ENCODE measurements around the gene MED27.

DNA sequence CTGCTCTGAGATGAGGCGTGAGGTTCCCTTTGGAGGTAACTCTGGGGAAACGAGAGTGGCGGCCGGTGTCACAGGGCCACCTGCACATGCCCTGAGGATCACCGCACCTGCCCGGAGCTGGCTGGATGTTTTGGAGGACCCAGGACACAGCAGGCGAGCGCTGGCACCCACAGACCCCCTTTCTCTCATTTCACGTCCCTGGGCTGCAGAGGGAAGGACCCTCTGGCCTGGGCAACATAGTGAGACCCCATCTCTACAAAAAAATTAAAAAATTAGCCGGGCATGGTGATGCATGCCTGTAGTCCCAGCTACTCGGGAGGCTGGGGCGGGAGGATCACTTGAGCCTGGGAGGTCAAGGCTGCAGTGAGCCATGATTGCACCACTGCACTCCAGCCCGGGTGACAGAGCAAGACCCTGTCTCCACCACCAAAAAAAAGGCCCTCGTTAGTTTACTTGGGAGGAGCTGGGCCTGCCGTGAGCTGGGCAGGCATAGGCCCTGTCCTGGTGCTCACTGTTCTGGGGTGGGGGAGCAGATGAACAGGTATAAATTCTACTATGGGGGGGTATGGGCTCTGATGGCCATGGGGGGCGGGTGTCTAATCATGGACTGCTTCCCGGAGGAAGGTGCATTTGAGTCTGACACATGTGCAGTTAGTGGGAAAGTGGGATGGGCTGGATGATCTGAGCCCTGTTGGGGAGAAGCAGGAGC, 242.9 kb downstream of the MED27 start:
- TF ChIP-seq SMAD2 (IDR thresholded peaks at IDR 0.05; ENCODE audit: low read depth, low read length) (no peak), CHCHD3 (CRISPR knock-in tag; IDR thresholded peaks at IDR 0.05) (no peak), SNIP1 (IDR thresholded peaks at IDR 0.05; ENCODE audit: low read depth) (no peak), NUFIP1 (IDR thresholded peaks at IDR 0.05; ENCODE audit: partially characterized antibody) (no peak), MTA3 (IDR thresholded peaks at IDR 0.05; ENCODE audit: borderline replicate concordance) (no peak), NR1H2 (CRISPR knock-in tag; IDR thresholded peaks at IDR 0.05) (no peak)
- TF ChIP-seq, protein P1, sequence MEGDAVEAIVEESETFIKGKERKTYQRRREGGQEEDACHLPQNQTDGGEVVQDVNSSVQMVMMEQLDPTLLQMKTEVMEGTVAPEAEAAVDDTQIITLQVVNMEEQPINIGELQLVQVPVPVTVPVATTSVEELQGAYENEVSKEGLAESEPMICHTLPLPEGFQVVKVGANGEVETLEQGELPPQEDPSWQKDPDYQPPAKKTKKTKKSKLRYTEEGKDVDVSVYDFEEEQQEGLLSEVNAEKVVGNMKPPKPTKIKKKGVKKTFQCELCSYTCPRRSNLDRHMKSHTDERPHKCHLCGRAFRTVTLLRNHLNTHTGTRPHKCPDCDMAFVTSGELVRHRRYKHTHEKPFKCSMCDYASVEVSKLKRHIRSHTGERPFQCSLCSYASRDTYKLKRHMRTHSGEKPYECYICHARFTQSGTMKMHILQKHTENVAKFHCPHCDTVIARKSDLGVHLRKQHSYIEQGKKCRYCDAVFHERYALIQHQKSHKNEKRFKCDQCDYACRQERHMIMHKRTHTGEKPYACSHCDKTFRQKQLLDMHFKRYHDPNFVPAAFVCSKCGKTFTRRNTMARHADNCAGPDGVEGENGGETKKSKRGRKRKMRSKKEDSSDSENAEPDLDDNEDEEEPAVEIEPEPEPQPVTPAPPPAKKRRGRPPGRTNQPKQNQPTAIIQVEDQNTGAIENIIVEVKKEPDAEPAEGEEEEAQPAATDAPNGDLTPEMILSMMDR (IDR thresholded peaks at IDR 0.05 in 2 of 3, conservative IDR thresholded peaks at IDR 0.05 in 1 of 3; ENCODE audit: insufficient read depth in 2 of 3, low read depth in 1 of 3, low read length in 3 of 3), result no peak

All from K562 (cell line).